Embryonic facial prominence (tissue), 1 donor: Measurements from ENCODE around the gene PPM1H.
"Not testable (repeated sequence)": the region's sequence is repeated elsewhere in the genome, so short reads cannot be mapped to it uniquely, and the experiment has no call there.

Experiments used
- DNase-seq: peaks from one replicate; pipeline ENCODE4 v3.0.0-alpha.2; 2016; ENCODE audit errors: extremely low spot score

Gene PPM1H

GRCh38 chr12:62943779-62944395 lies 8.9 kb upstream of the PPM1H start:
- DNase-seq: no peak

GRCh38 chr12:62942316-62942715 lies 7.4 kb upstream of the PPM1H start:
- DNase-seq: not testable (repeated sequence)

- no peak for DNase-seq
Measured at GRCh38 chr12:62934239-62934798, 631 bp downstream of the PPM1H start.

- no peak for DNase-seq
Measured at GRCh38 chr12:62933602-62934238, 1.2 kb downstream of the PPM1H start.

GRCh38 chr12:62933220-62933601 lies 1.7 kb downstream of the PPM1H start:
- DNase-seq: no peak

GRCh38 chr12:62931477-62931876 lies 3.5 kb downstream of the PPM1H start:
- DNase-seq: no peak

GRCh38 chr12:62930546-62931425 lies 4.2 kb downstream of the PPM1H start:
- DNase-seq: no peak

GRCh38 chr12:62928632-62929031 lies 6.3 kb downstream of the PPM1H start:
- DNase-seq: no peak

GRCh38 chr12:62925680-62926079 lies 9.3 kb downstream of the PPM1H start:
- no peak for DNase-seq

GRCh38 chr12:62924084-62924483 lies 10.9 kb downstream of the PPM1H start:
- no peak for DNase-seq

- DNase-seq: no peak
Measured at GRCh38 chr12:62922539-62922938, 12.4 kb downstream of the PPM1H start.

GRCh38 chr12:62919838-62920237 lies 15.1 kb downstream of the PPM1H start:
- DNase-seq: no peak

GRCh38 chr12:62917926-62918325 lies 17.0 kb downstream of the PPM1H start:
- DNase-seq: no peak

- DNase-seq: no peak
Measured at GRCh38 chr12:62916632-62917425, 18.1 kb downstream of the PPM1H start.

GRCh38 chr12:62915204-62915529 lies 19.8 kb downstream of the PPM1H start:
- no peak for DNase-seq

- no peak for DNase-seq
Measured at GRCh38 chr12:62914443-62915203, 20.3 kb downstream of the PPM1H start.

GRCh38 chr12:62913380-62913779 lies 21.6 kb downstream of the PPM1H start:
- no peak for DNase-seq

- no peak for DNase-seq
Measured at GRCh38 chr12:62912644-62913043, 22.3 kb downstream of the PPM1H start.

GRCh38 chr12:62911286-62911685 lies 23.7 kb downstream of the PPM1H start:
- no peak for DNase-seq

GRCh38 chr12:62910549-62911169 lies 24.3 kb downstream of the PPM1H start:
- no peak for DNase-seq

- DNase-seq: no peak
Measured at GRCh38 chr12:62909340-62909739, 25.6 kb downstream of the PPM1H start.
